Endothelial cell of umbilical vein (primary cell): Measurements from ENCODE around the gene ATP6V0C.

Experiments used
- EZH2 ChIP-seq: IDR thresholded peaks from 2 replicates; pipeline ENCODE4 v1.6.1; 2012; ENCODE audit warnings: borderline replicate concordance, low read depth, mild to moderate bottlenecking, moderate library complexity, low read length, inconsistent platforms; ENCODE audit not compliant: severe bottlenecking
- JUN ChIP-seq: IDR thresholded peaks from 2 replicates; pipeline ENCODE4 v1.6.1; 2011; ENCODE audit warnings: borderline replicate concordance, low read depth; ENCODE audit not compliant: insufficient read length, insufficient read depth
- MAX ChIP-seq: IDR thresholded peaks from 2 replicates; pipeline ENCODE4 v1.6.1; 2011; ENCODE audit not compliant: insufficient read depth, insufficient read length
- MYC ChIP-seq: IDR thresholded peaks from one replicate; pipeline ENCODE4 v1.6.1; 2011; ENCODE audit warnings: mild to moderate bottlenecking, low read depth, low read length
- POLR2A ChIP-seq: IDR thresholded peaks from 2 replicates; pipeline ENCODE4 v1.6.1; 2012; ENCODE audit warnings: low read depth, mild to moderate bottlenecking, control low read depth, low read length
- POLR2AphosphoS5 ChIP-seq: IDR thresholded peaks from 2 replicates; pipeline ENCODE4 v1.6.1; 2012; ENCODE audit warnings: low read depth, mild to moderate bottlenecking, control low read depth, low read length, moderate library complexity; ENCODE audit not compliant: insufficient read depth
- TF ChIP-seq, protein P1 (sequence below), 2 donors: IDR thresholded peaks; 1 replicate in 1 of 2; 2 replicates in 1 of 2; pipeline ENCODE4 v1.5.1; 2011; ENCODE audit warnings: low read length in 2 of 2, mild to moderate bottlenecking in 2 of 2, moderate library complexity in 2 of 2, control low read depth in 1 of 2, inconsistent platforms in 1 of 2, low read depth in 1 of 2; ENCODE audit not compliant: insufficient read depth in 1 of 2; ENCODE audit errors: extremely low read depth in 1 of 2

DNA sequence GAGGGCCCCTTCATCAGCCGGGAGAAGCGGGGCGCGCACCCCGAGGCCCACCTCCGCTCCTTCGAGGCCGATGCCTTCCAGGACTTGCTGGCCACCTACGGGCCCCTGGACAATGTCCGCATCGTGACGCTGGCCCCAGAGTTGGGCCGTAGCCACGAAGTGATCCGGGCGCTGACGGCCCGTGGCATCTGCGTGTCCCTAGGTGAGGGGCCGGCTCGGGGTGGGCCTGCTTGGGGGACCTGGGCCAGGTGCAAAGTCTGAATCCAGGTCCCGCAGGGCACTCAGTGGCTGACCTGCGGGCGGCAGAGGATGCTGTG is 14.0 kb downstream of the ATP6V0C start:
- TF ChIP-seq JUN (no peak), POLR2A (no peak), POLR2AphosphoS5 (no peak), EZH2 (no peak), MYC (no peak), MAX (no peak)
- TF ChIP-seq, protein P1, sequence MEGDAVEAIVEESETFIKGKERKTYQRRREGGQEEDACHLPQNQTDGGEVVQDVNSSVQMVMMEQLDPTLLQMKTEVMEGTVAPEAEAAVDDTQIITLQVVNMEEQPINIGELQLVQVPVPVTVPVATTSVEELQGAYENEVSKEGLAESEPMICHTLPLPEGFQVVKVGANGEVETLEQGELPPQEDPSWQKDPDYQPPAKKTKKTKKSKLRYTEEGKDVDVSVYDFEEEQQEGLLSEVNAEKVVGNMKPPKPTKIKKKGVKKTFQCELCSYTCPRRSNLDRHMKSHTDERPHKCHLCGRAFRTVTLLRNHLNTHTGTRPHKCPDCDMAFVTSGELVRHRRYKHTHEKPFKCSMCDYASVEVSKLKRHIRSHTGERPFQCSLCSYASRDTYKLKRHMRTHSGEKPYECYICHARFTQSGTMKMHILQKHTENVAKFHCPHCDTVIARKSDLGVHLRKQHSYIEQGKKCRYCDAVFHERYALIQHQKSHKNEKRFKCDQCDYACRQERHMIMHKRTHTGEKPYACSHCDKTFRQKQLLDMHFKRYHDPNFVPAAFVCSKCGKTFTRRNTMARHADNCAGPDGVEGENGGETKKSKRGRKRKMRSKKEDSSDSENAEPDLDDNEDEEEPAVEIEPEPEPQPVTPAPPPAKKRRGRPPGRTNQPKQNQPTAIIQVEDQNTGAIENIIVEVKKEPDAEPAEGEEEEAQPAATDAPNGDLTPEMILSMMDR (IDR thresholded peaks at IDR 0.05; ENCODE audit: extremely low read depth in 1 of 2, insufficient read depth in 1 of 2, low read depth in 1 of 2, low read length in 2 of 2), result no peak
